ENCODE results near the gene RPL3.

Gene RPL3

GRCh38 chr22:39270280-39270679 is 49.1 kb downstream of the RPL3 start:
- H3K4me3 ChIP-seq (ENCODE audit: low read depth, low read length), result no peak overlapping the region
- TF ChIP-seq CTCF (IDR thresholded peaks at IDR 0.05; ENCODE audit: low read depth, low read length) (no peak), MYC (IDR thresholded peaks at IDR 0.05; ENCODE audit: low read depth, low read length) (no peak), MAX (IDR thresholded peaks at IDR 0.05; ENCODE audit: low read depth, low read length) (no peak)
- DNase-seq (ENCODE audit: low read depth), result no peak

- H3K4me3 ChIP-seq (ENCODE audit: low read depth, low read length), result no peak overlapping the region
- no peak for DNase-seq (ENCODE audit: low read depth)
- TF ChIP-seq MAX (IDR thresholded peaks at IDR 0.05; ENCODE audit: low read depth, low read length) (no peak), CTCF (IDR thresholded peaks at IDR 0.05; ENCODE audit: low read depth, low read length) (no peak), MYC (IDR thresholded peaks at IDR 0.05; ENCODE audit: low read depth, low read length) (no peak), POLR2A (IDR thresholded peaks at IDR 0.05; ENCODE audit: extremely low read depth, insufficient read length) (no peak)
Measured at GRCh38 chr22:39269095-39269790, 50.2 kb downstream of the RPL3 start.

GRCh38 chr22:39268645-39269044 is 50.8 kb downstream of the RPL3 start:
- no peak for DNase-seq (ENCODE audit: low read depth)
- TF ChIP-seq CTCF (IDR thresholded peaks at IDR 0.05; ENCODE audit: low read depth, low read length), result no peak
- no peak for TF ChIP-seq MYC (IDR thresholded peaks at IDR 0.05; ENCODE audit: low read depth, low read length)
- no peak for TF ChIP-seq POLR2A (IDR thresholded peaks at IDR 0.05; ENCODE audit: extremely low read depth, insufficient read length)
- no peak for TF ChIP-seq MAX (IDR thresholded peaks at IDR 0.05; ENCODE audit: low read depth, low read length)

GRCh38 chr22:39267974-39268373 is 51.4 kb downstream of the RPL3 start:
- no peak for DNase-seq (ENCODE audit: low read depth)
- TF ChIP-seq MAX (IDR thresholded peaks at IDR 0.05; ENCODE audit: low read depth, low read length), result no peak
- no peak for TF ChIP-seq POLR2A (IDR thresholded peaks at IDR 0.05; ENCODE audit: extremely low read depth, insufficient read length)
- TF ChIP-seq CTCF (IDR thresholded peaks at IDR 0.05; ENCODE audit: low read depth, low read length), result no peak
- TF ChIP-seq MYC (IDR thresholded peaks at IDR 0.05; ENCODE audit: low read depth, low read length), result no peak

More at GRCh38 chr22:39268645-39269044, 50.8 kb downstream of the RPL3 start:
- H3K4me3 ChIP-seq (ENCODE audit: low read depth, low read length), result no peak overlapping the region

GRCh38 chr22:39266398-39267030 is 52.9 kb downstream of the RPL3 start:
- no peak overlapping the region for H3K4me3 ChIP-seq (ENCODE audit: low read depth, low read length)
- peak; percentile 48 for DNase-seq (ENCODE audit: low read depth)
- TF ChIP-seq MYC (IDR thresholded peaks at IDR 0.05; ENCODE audit: low read depth, low read length) (no peak), CTCF (IDR thresholded peaks at IDR 0.05; ENCODE audit: low read depth, low read length) (no peak), MAX (IDR thresholded peaks at IDR 0.05; ENCODE audit: low read depth, low read length) (no peak), POLR2A (IDR thresholded peaks at IDR 0.05; ENCODE audit: extremely low read depth, insufficient read length) (no peak)

More at GRCh38 chr22:39267974-39268373, 51.4 kb downstream of the RPL3 start:
- no peak overlapping the region for H3K4me3 ChIP-seq (ENCODE audit: low read depth, low read length)
